HCT116 (cell line): ENCODE data around the gene RAP1GAP2. TPM values are rescaled to one million over a fixed set of nuclear protein-coding genes. Genes with fewer than 3 reads are reported as not detected.

ENCODE experiments used
- ATAC-seq: fragments of 200-7000 bp; cut with Tn5 transposase; 2 replicates; pipeline ENCODE4 v1.9.1; 2020; ENCODE audit warnings: mild to moderate bottlenecking, moderate library complexity
- BruUV-seq: library from RNA; stranded (reverse); fragments of 400-500 nt; replicated peaks from 2 replicates; lab custom pipeline; 2021; lab: Mats Ljungman, UMichigan
- CTCF ChIA-PET: fragments of 300-600 bp; sonication (Branson Sonifier 250); formaldehyde crosslinking; loops from one replicate; lab custom pipeline; 2021; ENCODE audit warnings: antibody characterized with exemption; lab: Charles Lee
- POLR2A ChIA-PET: fragments of 300-600, 350-600 bp; sonication (Branson Sonifier 250); formaldehyde crosslinking; loops from one replicate; lab custom pipeline; 2021; ENCODE audit warnings: antibody characterized with exemption; lab: Charles Lee
- RAD21 ChIA-PET, 2 experiments: fragments of 300-600 bp; sonication (Branson Sonifier 250); formaldehyde crosslinking; loops; one replicate each; lab custom pipeline; 2023; ENCODE audit warnings: low total read pairs in 2 of 2; ENCODE audit not compliant: uncharacterized antibody in 2 of 2, unreplicated experiment in 2 of 2, low non-redundant PET in 1 of 2; lab: Charles Lee
- DNase-seq: peaks from one replicate; pipeline ENCODE4 v3.0.0-alpha.2; 2010; ENCODE audit warnings: low read depth, low spot score
- H2AFZ ChIP-seq: fragments of 200-600 bp; shearing (Covaris generic), sonication (generic); 2 replicates; pipeline ENCODE4 v1.6.1; 2017; ENCODE audit warnings: low read depth, mixed run types, mixed read lengths, antibody characterized with exemption, low read length; ENCODE audit not compliant: poor library complexity, severe bottlenecking
- H3K27ac ChIP-seq: 2 replicates; pipeline ENCODE4 v1.5.1; 2012; ENCODE audit warnings: low read depth, low read length
- H3K27me3 ChIP-seq: fragments of 200-600 bp; sonication (generic); 2 replicates; pipeline ENCODE4 v1.6.1; 2016; ENCODE audit warnings: mixed run types, low read length, mixed read lengths; ENCODE audit not compliant: insufficient read depth
- H3K36me3 ChIP-seq, 2 experiments: fragments of 200-500 bp in 1 of 2; fragments of 200-600 bp in 1 of 2; sonication (Bioruptor generic) in 1 of 2; sonication (generic) in 1 of 2; 2 replicates each; pipeline versions ENCODE4 v1.5.1 to v1.6.1; 2014 to 2016; ENCODE audit warnings: low read length in 2 of 2, inconsistent platforms in 1 of 2, mixed read lengths in 1 of 2, mixed run types in 1 of 2; ENCODE audit not compliant: insufficient read depth in 2 of 2, control insufficient read depth in 1 of 2
- H3K4me1 ChIP-seq, 2 experiments: fragments of 200-600 bp in 1 of 2; sonication (generic) in 1 of 2; 2 replicates each; pipeline versions ENCODE4 v1.5.1 to v1.6.1; 2012 to 2017; ENCODE audit warnings: low read length in 2 of 2, inconsistent platforms in 1 of 2, mild to moderate bottlenecking in 1 of 2, mixed read lengths in 1 of 2, mixed run types in 1 of 2, moderate library complexity in 1 of 2; ENCODE audit not compliant: insufficient read depth in 2 of 2, control insufficient read depth in 1 of 2
- H3K4me2 ChIP-seq: fragments of 200-600 bp; sonication (generic); 2 replicates; pipeline ENCODE4 v1.6.1; 2017; ENCODE audit warnings: mixed run types, low read length, mixed read lengths
- H3K4me3 ChIP-seq, 2 experiments: fragments of 200-600 bp in 1 of 2; sonication (generic) in 1 of 2; replicated peaks in 1 of 2; 2 replicates each; pipeline ENCODE4 v1.5.1; 2011 to 2016; ENCODE audit warnings: low read length in 2 of 2, control low read depth in 1 of 2, low read depth in 1 of 2, mild to moderate bottlenecking in 1 of 2, mixed read lengths in 1 of 2, mixed run types in 1 of 2
- H3K79me2 ChIP-seq: fragments of 200-600 bp; sonication (generic); 2 replicates; pipeline ENCODE4 v1.6.1; 2017; ENCODE audit warnings: mild to moderate bottlenecking, mixed run types, low read length, moderate library complexity, mixed read lengths; ENCODE audit not compliant: insufficient read depth
- H3K9ac ChIP-seq: fragments of 200-600 bp; sonication (generic); 2 replicates; pipeline ENCODE4 v1.6.1; 2016; ENCODE audit warnings: low read length, mixed read lengths
- H3K9me2 ChIP-seq: fragments of 200-600 bp; sonication (generic), shearing (Covaris generic); 2 replicates; pipeline ENCODE4 v1.6.1; 2017; ENCODE audit warnings: mixed run types, mild to moderate bottlenecking, moderate library complexity; ENCODE audit not compliant: insufficient read depth
- H3K9me3 ChIP-seq, 2 experiments: fragments of 200-500 bp in 1 of 2; fragments of 200-600 bp in 1 of 2; sonication (Bioruptor generic) in 1 of 2; sonication (generic) in 1 of 2; 2 replicates each; pipeline ENCODE4 v1.6.1; 2014 to 2017; ENCODE audit warnings: low read length in 2 of 2, mixed read lengths in 2 of 2, inconsistent platforms in 1 of 2, low read depth in 1 of 2, mild to moderate bottlenecking in 1 of 2, mixed run types in 1 of 2, moderate library complexity in 1 of 2; ENCODE audit not compliant: control insufficient read depth in 1 of 2, insufficient read depth in 1 of 2
- H4K20me1 ChIP-seq: fragments of 200-600 bp; sonication (generic), shearing (Covaris generic); 2 replicates; pipeline ENCODE4 v1.6.1; 2017; ENCODE audit warnings: mixed run types, mild to moderate bottlenecking, moderate library complexity; ENCODE audit not compliant: insufficient read depth
- CTCF ChIP-seq, 3 experiments: fragments of 200-600 bp in 1 of 3; sonication (generic) in 1 of 3; IDR thresholded peaks in 2 of 3; conservative IDR thresholded peaks in 1 of 3; 2 replicates each; pipeline ENCODE4 v1.5.1; 2012 to 2017; ENCODE audit warnings: low read depth in 2 of 3, low read length in 2 of 3, antibody characterized with exemption in 1 of 3, borderline replicate concordance in 1 of 3, control low read depth in 1 of 3, mild to moderate bottlenecking in 1 of 3, mixed read lengths in 1 of 3, mixed run types in 1 of 3, moderate library complexity in 1 of 3; ENCODE audit not compliant: insufficient read depth in 1 of 3
- ELF1 ChIP-seq: IDR thresholded peaks from 2 replicates; pipeline ENCODE4 v1.6.1; 2012; ENCODE audit warnings: low read depth, borderline replicate concordance
- JUND ChIP-seq: IDR thresholded peaks from 2 replicates; pipeline ENCODE4 v1.6.1; 2012
- MAX ChIP-seq: IDR thresholded peaks from 2 replicates; pipeline ENCODE4 v1.6.1; 2012
- POLR2A ChIP-seq: IDR thresholded peaks from 2 replicates; pipeline ENCODE4 v1.7.0; 2011; ENCODE audit warnings: borderline replicate concordance; ENCODE audit not compliant: insufficient read depth, insufficient read length; ENCODE audit errors: extremely low read depth
- POLR2AphosphoS5 ChIP-seq: IDR thresholded peaks from 2 replicates; pipeline ENCODE4 v1.6.1; 2011; ENCODE audit warnings: mild to moderate bottlenecking, low read depth, low read length, moderate library complexity
- RAD21 ChIP-seq: IDR thresholded peaks from 2 replicates; pipeline ENCODE4 v1.6.1; 2012; ENCODE audit warnings: low read depth, mild to moderate bottlenecking
- REST ChIP-seq: IDR thresholded peaks from 2 replicates; pipeline ENCODE4 v1.6.1; 2012; ENCODE audit warnings: low read depth
- SIN3A ChIP-seq: IDR thresholded peaks from 2 replicates; pipeline ENCODE4 v1.6.1; 2012; ENCODE audit warnings: low read depth
- SP1 ChIP-seq: IDR thresholded peaks from 2 replicates; pipeline ENCODE4 v1.6.1; 2012; ENCODE audit warnings: low read depth
- TCF7L2 ChIP-seq: IDR thresholded peaks from 2 replicates; pipeline ENCODE4 v1.7.0; 2011; ENCODE audit warnings: borderline replicate concordance, inconsistent platforms; ENCODE audit not compliant: insufficient read depth, insufficient read length; ENCODE audit errors: extremely low read depth
- ZFX ChIP-seq: fragments of 450-650 bp; IDR thresholded peaks from 2 replicates; pipeline ENCODE4 v1.6.1; 2017
- intact Hi-C: fragments of 100-400 bp; cut with micrococcal nuclease; formaldehyde crosslinking; loops from 2 replicates; pipeline ENCODE4 v1.10.0; 2022
- total RNA-seq: library from RNA; stranded (reverse); gene quantifications from one replicate; pipeline ENCODE4 v1.2.1, GENCODE V29; 2021; ENCODE audit not compliant: unreplicated experiment
- TF ChIP-seq, protein P1 (sequence below): IDR thresholded peaks from 2 replicates; pipeline ENCODE4 v1.6.1; 2011; ENCODE audit warnings: mild to moderate bottlenecking, low read length, moderate library complexity; ENCODE audit not compliant: insufficient replicate concordance; ENCODE audit errors: extremely low read depth

The RAP1GAP2 gene
- total RNA-seq, 1 experiment from 2014 or later, result 54.6 TPM

DNA sequence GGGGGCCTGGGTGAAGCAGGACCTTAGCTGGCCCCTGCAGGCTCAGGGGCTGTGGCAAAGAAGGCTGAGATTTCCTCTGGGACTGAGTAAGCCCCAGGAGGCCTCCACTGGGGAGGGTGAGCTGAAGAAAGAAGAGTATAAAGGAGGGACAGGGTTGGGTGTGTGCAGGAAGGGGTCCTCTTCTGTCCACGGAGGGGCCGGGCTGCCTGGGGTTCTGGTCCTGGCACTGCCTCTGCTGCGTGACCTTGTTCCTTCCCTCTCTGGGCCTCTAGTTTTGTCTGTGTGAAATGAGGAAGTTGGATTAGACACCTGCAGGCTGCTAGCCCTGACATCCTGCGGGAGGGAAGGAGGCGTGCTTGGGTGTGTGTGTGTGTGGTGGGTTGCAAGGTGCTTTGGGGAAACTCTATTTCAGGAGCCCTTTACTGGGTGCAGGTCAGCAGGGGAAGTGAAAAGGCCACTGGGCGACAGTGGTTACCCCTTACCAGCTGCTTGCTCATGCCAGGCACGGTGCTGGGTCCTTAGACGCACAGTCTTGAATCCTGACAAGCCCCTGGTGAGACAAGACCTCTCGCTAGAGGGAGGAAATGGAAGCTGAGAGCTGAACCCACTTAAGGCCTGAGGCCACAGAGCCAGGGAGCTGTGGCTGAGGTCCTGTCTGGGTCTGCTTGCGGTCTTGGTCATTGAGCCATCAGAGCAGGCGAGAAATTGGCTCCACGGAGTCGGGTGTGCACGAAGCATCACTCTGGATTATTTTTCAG is 206.5 kb downstream of the RAP1GAP2 start:
- no peaks in the 10 kb centered on the region for H3K27me3 ChIP-seq
- no peaks in the 10 kb centered on the region for H4K20me1 ChIP-seq
- no peaks in the 10 kb centered on the region for H3K9me2 ChIP-seq
- no peak overlapping the region for H3K9ac ChIP-seq
- CTCF ChIA-PET, result interaction anchor here (1.6 kb wide), 1 partner anchor 10 kb away, joined by 6 read pairs; no protein-coding TSS in a partner anchor
- no peak overlapping the region for H3K4me3 ChIP-seq
- H3K36me3 ChIP-seq, result peaks cover 8 to 32% of the 10 kb centered on the region in 2 experiments
- TF ChIP-seq JUND, result no peak
- TF ChIP-seq SIN3A, result no peak
- no peak for TF ChIP-seq TCF7L2
- TF ChIP-seq SP1, result no peak
- no peak for TF ChIP-seq REST
- TF ChIP-seq RAD21, result no peak
- TF ChIP-seq ZFX, result no peak
- no peak for TF ChIP-seq POLR2A
- TF ChIP-seq, protein P1, sequence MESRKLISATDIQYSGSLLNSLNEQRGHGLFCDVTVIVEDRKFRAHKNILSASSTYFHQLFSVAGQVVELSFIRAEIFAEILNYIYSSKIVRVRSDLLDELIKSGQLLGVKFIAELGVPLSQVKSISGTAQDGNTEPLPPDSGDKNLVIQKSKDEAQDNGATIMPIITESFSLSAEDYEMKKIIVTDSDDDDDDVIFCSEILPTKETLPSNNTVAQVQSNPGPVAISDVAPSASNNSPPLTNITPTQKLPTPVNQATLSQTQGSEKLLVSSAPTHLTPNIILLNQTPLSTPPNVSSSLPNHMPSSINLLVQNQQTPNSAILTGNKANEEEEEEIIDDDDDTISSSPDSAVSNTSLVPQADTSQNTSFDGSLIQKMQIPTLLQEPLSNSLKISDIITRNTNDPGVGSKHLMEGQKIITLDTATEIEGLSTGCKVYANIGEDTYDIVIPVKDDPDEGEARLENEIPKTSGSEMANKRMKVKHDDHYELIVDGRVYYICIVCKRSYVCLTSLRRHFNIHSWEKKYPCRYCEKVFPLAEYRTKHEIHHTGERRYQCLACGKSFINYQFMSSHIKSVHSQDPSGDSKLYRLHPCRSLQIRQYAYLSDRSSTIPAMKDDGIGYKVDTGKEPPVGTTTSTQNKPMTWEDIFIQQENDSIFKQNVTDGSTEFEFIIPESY, result no peak
- no peak for TF ChIP-seq CTCF (IDR thresholded peaks at IDR 0.05 in 2 of 3, conservative IDR thresholded peaks at IDR 0.05 in 1 of 3; ENCODE audit: borderline replicate concordance in 1 of 3, insufficient read depth in 1 of 3, low read depth in 2 of 3, low read length in 2 of 3)
- TF ChIP-seq POLR2AphosphoS5, result no peak
- no peak for TF ChIP-seq ELF1
- TF ChIP-seq MAX, result no peak
- H3K4me2 ChIP-seq, result no peak overlapping the region
- H3K79me2 ChIP-seq, result peaks cover 13% of the 10 kb centered on the region; the same call in 1 of the 2 replicates
- peaks cover 10 to 23% of the 10 kb centered on the region in 2 experiments; a peak in 3 of 4 replicates for H3K4me1 ChIP-seq
- POLR2A ChIA-PET, result no interaction called here
- DNase-seq, result no peak
- ATAC-seq, result no peak
- no TSS peak for BruUV-seq
- H2AFZ ChIP-seq, result no peak overlapping the region
- H3K27ac ChIP-seq, result no peak overlapping the region; the same call in 1 of the 2 replicates
- RAD21 ChIA-PET, result no interaction called here
- intact Hi-C loops, result no loop called here
- no peaks in the 10 kb centered on the region for H3K9me3 ChIP-seq
